ENCODE data around the gene VEZT.

Gene VEZT

GRCh38 chr12:95198914-95199313 lies 18.7 kb upstream of the VEZT start:
- DNase-seq (ENCODE audit: low read depth), result no peak

DNA sequence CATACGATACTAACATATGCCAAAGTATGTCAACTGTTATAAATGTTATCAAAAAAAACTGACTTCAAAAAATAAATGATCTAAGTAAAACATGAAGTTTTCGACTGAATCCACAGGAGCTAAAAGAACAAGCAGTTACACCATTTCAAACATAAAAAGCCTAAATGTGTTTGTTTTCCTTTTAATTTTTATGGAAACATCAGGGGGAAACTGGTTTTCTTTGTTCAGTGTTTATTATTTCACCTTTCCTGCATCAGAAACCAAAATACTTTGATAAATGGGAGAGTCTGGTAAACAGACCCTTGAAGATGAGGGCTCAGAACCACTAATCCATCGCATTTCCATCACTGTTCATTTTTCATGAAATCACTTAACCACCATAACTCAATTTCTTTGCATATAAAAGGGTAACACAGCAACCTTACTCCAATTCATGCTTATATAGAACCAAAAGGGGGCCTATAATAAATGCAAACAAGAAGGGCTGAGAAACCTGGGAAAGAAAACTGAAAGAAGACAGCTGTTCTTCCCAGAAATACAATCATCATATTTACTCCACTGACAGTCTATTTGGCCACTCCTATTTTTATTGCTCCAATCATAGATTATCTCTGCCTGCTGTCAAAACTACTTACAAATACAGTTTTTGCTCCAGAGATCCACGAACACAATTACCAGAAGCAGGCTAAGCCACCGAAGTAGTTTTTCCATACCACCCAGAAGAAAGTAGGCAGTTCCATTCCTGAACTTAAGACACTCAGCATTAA lies 17.3 kb upstream of the VEZT start:
- DNase-seq (ENCODE audit: low read depth), result no peak

DNA sequence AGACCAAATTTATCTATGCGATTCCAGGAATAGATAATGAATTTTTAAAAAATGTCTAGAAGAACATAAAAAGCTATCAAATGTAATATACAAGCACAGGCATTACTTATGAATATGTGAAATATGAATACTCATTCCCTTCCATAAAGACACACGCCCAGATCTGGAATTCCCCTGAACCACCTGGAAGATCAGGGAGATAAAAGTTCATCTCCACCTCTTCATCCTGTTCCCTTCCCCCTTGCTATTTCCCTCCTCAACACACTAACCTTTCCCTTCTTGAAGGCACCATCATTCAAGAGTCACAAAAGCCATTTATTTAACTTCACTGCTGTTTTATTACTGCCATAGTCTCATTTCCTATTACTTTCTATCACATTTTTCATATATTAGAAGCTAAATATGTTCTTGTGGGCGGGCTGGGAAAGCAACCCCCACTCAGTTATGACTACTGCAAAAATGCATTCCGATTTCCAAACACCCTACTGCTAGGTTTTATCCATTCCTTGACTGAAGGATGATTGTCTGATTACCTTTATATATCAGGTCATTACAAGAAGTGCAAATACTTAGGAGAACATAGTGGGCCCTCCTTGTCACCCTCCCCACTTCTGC lies 16.4 kb upstream of the VEZT start:
- DNase-seq (ENCODE audit: low read depth), result peak; percentile 64

GRCh38 chr12:95202691-95203486 lies 14.7 kb upstream of the VEZT start:
- DNase-seq (ENCODE audit: low read depth), result no peak

- no peak for DNase-seq (ENCODE audit: low read depth)
Measured at GRCh38 chr12:95203487-95204030, 14.0 kb upstream of the VEZT start.

DNA sequence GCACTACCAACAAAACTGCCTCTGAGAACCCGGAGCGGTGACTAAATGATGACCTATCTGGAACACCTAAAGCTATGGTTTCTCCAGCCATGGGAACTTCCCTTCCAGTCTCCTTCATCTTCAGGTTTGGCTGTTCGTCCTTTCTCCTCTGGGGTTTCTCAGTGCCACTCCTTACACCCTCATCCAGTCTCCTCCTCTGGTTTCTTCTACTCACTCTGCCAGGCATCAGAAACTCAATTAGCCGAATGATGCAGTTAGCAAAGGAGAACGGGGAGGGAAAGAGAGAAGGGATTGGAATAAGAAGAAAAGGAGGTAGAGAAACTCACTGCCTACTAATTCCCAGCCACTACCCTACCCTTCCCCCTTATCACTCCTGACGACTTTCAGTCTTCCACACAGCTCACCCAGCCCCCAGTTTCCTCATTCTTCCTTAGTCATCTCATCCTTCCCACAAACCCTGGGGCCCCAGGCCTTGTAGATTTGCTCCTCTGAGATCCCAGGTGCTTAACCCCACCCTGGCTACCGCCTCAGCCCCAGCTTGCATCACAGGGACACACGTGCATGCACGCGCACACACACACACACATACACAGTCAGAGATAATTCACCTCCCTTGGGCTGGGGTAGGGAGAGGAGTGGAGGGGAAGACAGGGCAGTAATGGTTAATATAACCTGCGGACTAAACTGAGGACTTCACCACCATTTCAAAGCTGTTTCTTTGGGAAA lies 13.3 kb upstream of the VEZT start:
- peak; percentile 73 for DNase-seq (ENCODE audit: low read depth)

DNA sequence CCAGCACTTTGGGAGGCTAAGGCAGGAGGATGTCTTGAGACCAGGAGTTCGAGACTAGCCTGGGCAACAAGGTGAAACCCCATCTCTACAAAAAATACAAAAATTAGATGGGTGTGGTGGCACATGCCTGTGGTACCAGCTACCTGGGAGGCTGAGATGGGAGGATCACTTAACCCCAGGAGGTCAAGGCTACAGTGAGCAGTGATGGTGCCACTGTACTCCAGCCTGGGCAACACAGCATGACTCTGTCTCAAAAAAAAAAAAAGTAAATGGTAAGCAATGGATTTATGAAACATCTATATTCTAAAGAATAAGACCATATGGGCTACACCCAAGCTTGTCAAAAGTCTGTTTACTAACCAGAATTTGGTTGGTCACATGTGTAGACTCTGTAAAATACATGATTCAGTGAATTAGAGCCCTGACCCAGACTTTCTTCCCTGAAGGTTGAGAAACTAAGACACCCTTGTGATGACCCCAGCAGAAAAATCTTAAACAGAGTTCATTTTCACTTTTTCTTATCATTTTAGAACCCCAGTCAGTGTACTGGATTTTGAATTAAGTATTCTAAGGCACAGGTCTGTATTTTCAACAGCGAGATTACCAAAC lies 12.5 kb upstream of the VEZT start:
- DNase-seq (ENCODE audit: low read depth), result no peak

- no peak for DNase-seq (ENCODE audit: low read depth)
Measured at GRCh38 chr12:95205685-95206084, 11.9 kb upstream of the VEZT start.

GRCh38 chr12:95206916-95207315 lies 10.7 kb upstream of the VEZT start:
- DNase-seq (ENCODE audit: low read depth), result no peak

- DNase-seq (ENCODE audit: low read depth), result no peak
Measured at GRCh38 chr12:95207407-95207806, 10.2 kb upstream of the VEZT start.

GRCh38 chr12:95208678-95209077 lies 8.9 kb upstream of the VEZT start:
- no peak for DNase-seq (ENCODE audit: low read depth)

DNA sequence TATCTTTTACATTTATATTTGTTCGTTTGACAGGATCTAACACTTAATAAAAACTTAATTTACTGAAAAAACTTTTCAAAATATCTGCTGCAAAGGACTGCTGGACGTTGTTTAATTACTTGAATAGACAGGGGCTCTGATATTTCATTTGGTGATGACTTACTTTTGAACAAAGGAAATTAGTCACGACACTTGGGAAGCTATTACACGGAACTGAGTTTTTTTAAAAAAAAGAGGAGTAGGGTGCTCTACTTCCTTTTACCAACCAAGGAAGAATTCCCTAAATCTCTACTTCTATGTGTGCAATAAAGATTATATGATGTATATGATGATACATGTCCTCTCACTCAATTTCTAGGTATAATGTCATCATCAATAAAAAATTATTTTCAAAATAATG lies 5.0 kb upstream of the VEZT start:
- DNase-seq (ENCODE audit: low read depth), result no peak

- no peak for DNase-seq (ENCODE audit: low read depth)
Measured at GRCh38 chr12:95213119-95213518, 4.5 kb upstream of the VEZT start.

GRCh38 chr12:95213928-95214327 lies 3.7 kb upstream of the VEZT start:
- no peak for DNase-seq (ENCODE audit: low read depth)

DNA sequence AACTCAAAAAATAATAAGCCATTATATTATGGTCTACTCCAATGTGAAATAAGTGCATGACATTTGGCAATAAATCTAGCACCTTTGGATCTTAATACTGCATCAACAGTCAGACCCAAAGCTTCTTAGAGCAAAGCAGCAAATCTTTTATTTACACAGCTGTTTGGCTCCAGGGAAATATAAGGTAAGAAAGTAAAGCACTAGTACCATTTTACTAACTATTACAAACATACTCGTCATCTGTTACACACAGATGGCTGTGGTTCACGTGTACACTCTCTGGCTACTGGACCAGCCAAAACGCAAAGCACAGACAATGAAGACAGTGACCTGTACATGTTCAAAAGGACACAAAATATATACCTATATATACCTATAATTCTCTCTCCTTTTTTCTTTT lies 3.1 kb upstream of the VEZT start:
- DNase-seq (ENCODE audit: low read depth), result no peak

DNA sequence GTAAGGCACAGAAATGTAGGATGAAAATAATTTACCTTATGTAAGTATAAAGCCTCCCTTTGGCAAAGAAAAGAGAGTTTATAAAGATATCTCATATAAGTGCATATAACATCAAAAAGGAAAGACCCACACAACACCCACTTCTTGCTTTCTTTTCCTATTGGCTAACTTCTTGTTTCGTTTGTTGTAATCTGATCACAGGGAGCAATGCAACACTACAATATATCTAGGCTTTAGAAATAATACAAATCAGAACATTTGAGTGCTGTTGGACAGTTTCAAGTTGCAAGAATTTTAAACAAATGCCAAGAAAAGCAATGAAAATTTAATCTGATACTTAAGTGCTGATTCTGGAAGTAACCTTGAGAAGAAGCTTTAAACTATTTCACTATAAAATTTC lies 1.7 kb upstream of the VEZT start:
- DNase-seq (ENCODE audit: low read depth), result no peak

GRCh38 chr12:95216711-95217376 lies 763 bp upstream of the VEZT start:
- no peak for DNase-seq (ENCODE audit: low read depth)

GRCh38 chr12:95218150-95219133 lies 835 bp downstream of the VEZT start:
- peak; percentile 47 for DNase-seq (ENCODE audit: low read depth)

GRCh38 chr12:95220190-95220589 lies 2.6 kb downstream of the VEZT start:
- no peak for DNase-seq (ENCODE audit: low read depth)

- no peak for DNase-seq (ENCODE audit: low read depth)
Measured at GRCh38 chr12:95220726-95221125, 3.1 kb downstream of the VEZT start.

Measured in HS-5 (cell line).